Neural progenitor cell (in vitro differentiated cells): ENCODE data around the gene SGO2. TPM values are rescaled to one million over a fixed set of nuclear protein-coding genes. Genes with fewer than 3 reads are reported as not detected.

ENCODE experiments used
- DNase-seq: peaks from one replicate; pipeline ENCODE4 v3.0.0-alpha.2; 2016; ENCODE audit warnings: low spot score
- H2AFZ ChIP-seq: fragments of 200-600 bp; sonication (generic); replicated peaks from 2 replicates; pipeline ENCODE4 v1.6.1; 2016; ENCODE audit warnings: antibody characterized with exemption
- H3F3A ChIP-seq: fragments of 200-600 bp; sonication (generic); 2 replicates; pipeline ENCODE4 v1.6.1; 2016; ENCODE audit warnings: antibody characterized with exemption, low read depth
- H3K27ac ChIP-seq: fragments of 200-600 bp; sonication (generic); 2 replicates; pipeline ENCODE4 v1.5.1; 2016; ENCODE audit warnings: mild to moderate bottlenecking
- H3K27me3 ChIP-seq: fragments of 200-600 bp; sonication (generic); 2 replicates; pipeline ENCODE4 v1.6.1; 2016; ENCODE audit warnings: mild to moderate bottlenecking, moderate library complexity
- H3K36me3 ChIP-seq: fragments of 200-600 bp; sonication (generic); 2 replicates; pipeline ENCODE4 v1.5.1; 2016
- H3K4me1 ChIP-seq: fragments of 200-600 bp; sonication (generic); 2 replicates; pipeline ENCODE4 v1.6.1; 2016; ENCODE audit warnings: mixed run types
- H3K4me2 ChIP-seq: fragments of 200-600 bp; sonication (generic); 2 replicates; pipeline ENCODE4 v1.6.1; 2016
- H3K4me3 ChIP-seq: fragments of 200-600 bp; sonication (generic); 2 replicates; pipeline ENCODE4 v1.5.1; 2016
- H3K79me2 ChIP-seq: fragments of 200-600 bp; sonication (generic); 2 replicates; pipeline ENCODE4 v1.6.1; 2016; ENCODE audit warnings: low read depth
- H3K9ac ChIP-seq: fragments of 200-600 bp; sonication (generic); 2 replicates; pipeline ENCODE4 v1.6.1; 2016
- H3K9me3 ChIP-seq: fragments of 200-600 bp; sonication (generic); 2 replicates; pipeline ENCODE4 v1.5.1; 2016; ENCODE audit warnings: low read depth
- H4K20me1 ChIP-seq: fragments of 200-600 bp; sonication (generic); 2 replicates; pipeline ENCODE4 v1.6.1; 2016; ENCODE audit warnings: low read depth
- H3K27ac Mint-ChIP-seq: 3 replicates; pipeline ENCODE4 v1.8.0; 2021; ENCODE audit warnings: mixed read lengths
- H3K27me3 Mint-ChIP-seq: 2 replicates; pipeline ENCODE4 v1.8.0; 2022; ENCODE audit warnings: low read depth, mild to moderate bottlenecking, inconsistent platforms, moderate library complexity, mixed read lengths; ENCODE audit not compliant: insufficient read depth
- H3K36me3 Mint-ChIP-seq: 3 replicates; pipeline ENCODE4 v1.8.0; 2021; ENCODE audit warnings: mixed read lengths
- H3K4me1 Mint-ChIP-seq: 3 replicates; pipeline ENCODE4 v1.8.0; 2021; ENCODE audit warnings: mixed read lengths
- H3K4me3 Mint-ChIP-seq: 3 replicates; pipeline ENCODE4 v1.8.0; 2021; ENCODE audit warnings: mild to moderate bottlenecking, moderate library complexity, mixed read lengths
- H3K9me3 Mint-ChIP-seq: 3 replicates; pipeline ENCODE4 v1.8.0; 2020; ENCODE audit warnings: mixed read lengths
- CTCF ChIP-seq: fragments of 200-600 bp; sonication (generic); IDR thresholded peaks from 2 replicates; pipeline ENCODE4 v1.5.1; 2017; ENCODE audit warnings: antibody characterized with exemption, mild to moderate bottlenecking
- EZH2 ChIP-seq: fragments of 200-600 bp; sonication (generic); IDR thresholded peaks from 2 replicates; pipeline ENCODE4 v1.6.1; 2017; ENCODE audit warnings: antibody characterized with exemption, mild to moderate bottlenecking, moderate library complexity
- EZH2phosphoT487 ChIP-seq: fragments of 200-600 bp; sonication (generic); IDR thresholded peaks from 2 replicates; pipeline ENCODE4 v1.6.1; 2017; ENCODE audit warnings: antibody characterized with exemption
- total RNA-seq: library from RNA; depleted of rRNA; stranded (reverse); fragments of >200 nt; gene quantifications from 2 replicates; pipeline ENCODE4 v1.2.3, GENCODE V29; 2015; ENCODE audit warnings: low replicate concordance

SGO2 gene
- total RNA-seq, 1 donor from 2014 or later: 83.8 TPM

GRCh38 chr2:200584639-200585038 lies 58.6 kb downstream of the SGO2 start:
- Histone ChIP-seq H3K9ac (no peak overlapping the region), H2AFZ (no peak overlapping the region), H3K79me2 (no peaks in the 10 kb centered on the region), H3K4me3 (no peak overlapping the region), H3K4me1 (peaks cover 10% of the 10 kb centered on the region), H3K27ac (no peak overlapping the region), H3K4me2 (peak overlapping the region; percentile 93), H4K20me1 (no peaks in the 10 kb centered on the region), H3K9me3 (no peaks in the 10 kb centered on the region), H3K36me3 (no peaks in the 10 kb centered on the region), H3K27me3 (peaks cover 10% of the 10 kb centered on the region), H3F3A (peaks cover 25% of the 10 kb centered on the region)
- Mint-ChIP-seq H3K9me3 (no peaks in the 10 kb centered on the region), H3K27me3 (peaks cover 11% of the 10 kb centered on the region), H3K36me3 (peaks cover 4% of the 10 kb centered on the region), H3K4me1 (peaks cover 6% of the 10 kb centered on the region), H3K27ac (no peak overlapping the region), H3K4me3 (peak overlapping the region; percentile 30)
- TF ChIP-seq EZH2: no peak
- TF ChIP-seq CTCF: no peak
- no peak for TF ChIP-seq EZH2phosphoT487
- no peak for DNase-seq

- Histone ChIP-seq H4K20me1 (no peaks in the 10 kb centered on the region), H3K4me3 (peak overlapping the region; percentile 62), H3K9me3 (no peaks in the 10 kb centered on the region), H3K9ac (no peak overlapping the region), H3F3A (peaks cover 25% of the 10 kb centered on the region), H3K36me3 (no peaks in the 10 kb centered on the region), H2AFZ (peak overlapping the region; percentile 95), H3K4me2 (peak overlapping the region; percentile 93), H3K27me3 (peaks cover 10% of the 10 kb centered on the region), H3K79me2 (no peaks in the 10 kb centered on the region), H3K27ac (no peak overlapping the region), H3K4me1 (peaks cover 10% of the 10 kb centered on the region)
- Mint-ChIP-seq H3K4me1 (peaks cover 6% of the 10 kb centered on the region), H3K27ac (no peak overlapping the region), H3K36me3 (peaks cover 4% of the 10 kb centered on the region), H3K4me3 (peak overlapping the region; percentile 81), H3K27me3 (peaks cover 11% of the 10 kb centered on the region), H3K9me3 (no peaks in the 10 kb centered on the region)
- TF ChIP-seq CTCF (no peak), EZH2 (no peak), EZH2phosphoT487 (no peak)
- DNase-seq: no peak
Observed at GRCh38 chr2:200585340-200585729, 59.3 kb downstream of the SGO2 start.

DNA sequence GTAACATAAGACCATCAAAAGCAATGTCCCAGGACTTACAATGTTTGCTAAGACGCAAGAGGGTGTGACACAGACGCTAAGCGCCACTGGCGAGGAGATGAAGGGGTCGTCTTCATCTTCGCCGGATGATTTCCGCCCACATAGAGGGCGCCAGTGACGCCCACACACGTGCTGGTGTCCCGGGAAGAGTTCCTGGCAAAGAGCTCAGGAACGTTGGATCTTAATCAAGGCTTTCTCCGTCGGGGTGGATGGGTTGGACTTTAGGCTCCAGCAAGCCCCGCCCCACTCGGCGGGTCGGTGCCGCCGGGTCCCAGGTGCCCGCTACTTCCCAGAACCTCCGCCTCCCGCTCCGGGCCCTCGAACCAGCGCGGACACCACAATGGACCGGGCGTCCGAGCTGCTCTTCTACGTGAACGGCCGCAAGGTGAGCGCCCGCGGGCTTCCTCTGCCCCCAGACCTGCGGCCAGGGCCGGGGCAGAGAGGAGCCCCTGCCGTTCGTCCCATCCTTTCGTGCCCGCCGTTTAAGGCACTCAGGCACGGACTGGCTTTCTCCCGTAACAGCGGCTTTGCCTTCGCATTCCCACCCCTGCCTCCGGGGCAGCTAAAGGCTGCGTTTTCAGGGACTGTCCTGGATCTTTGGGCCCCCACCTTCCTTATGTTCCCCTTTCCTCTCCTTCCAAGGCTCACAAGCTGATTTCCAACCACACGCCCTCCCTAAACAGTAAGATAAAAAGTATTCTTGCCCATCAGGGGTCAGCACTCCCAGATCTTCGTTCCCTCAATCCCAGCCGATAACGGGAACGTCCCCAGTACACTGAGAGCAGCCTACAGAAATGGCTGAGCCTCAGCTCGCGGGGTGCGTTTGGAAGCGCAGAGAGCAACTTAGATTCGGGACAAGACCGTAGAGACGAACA lies 60.0 kb downstream of the SGO2 start, which contains the start of gene AOX1:
AOX1 (plus strand) TSS at position 285 of the 914 bp plus-strand sequence; CDS start at position 380, 95 bp downstream.
- Histone ChIP-seq H3K4me1 (peaks cover 10% of the 10 kb centered on the region), H2AFZ (peak within 1 kb of the TSS; percentile 95), H3K36me3 (no peaks in the 10 kb centered on the region), H3K4me3 (peak within 1 kb of the TSS; percentile 62), H3F3A (peaks cover 25% of the 10 kb centered on the region), H3K9ac (peak within 1 kb of the TSS; percentile 7), H4K20me1 (no peaks in the 10 kb centered on the region), H3K4me2 (peak within 1 kb of the TSS; percentile 93), H3K27ac (no peak within 1 kb of the TSS), H3K27me3 (peaks cover 10% of the 10 kb centered on the region), H3K9me3 (no peaks in the 10 kb centered on the region), H3K79me2 (no peaks in the 10 kb centered on the region)
- peak within 1 kb of the TSS; percentile 81 for H3K4me3 Mint-ChIP-seq
- peaks cover 4% of the 10 kb centered on the region for H3K36me3 Mint-ChIP-seq
- peak; percentile 86 for DNase-seq
- H3K4me1 Mint-ChIP-seq: peaks cover 6% of the 10 kb centered on the region
- no peak within 1 kb of the TSS for H3K27ac Mint-ChIP-seq
- no peaks in the 10 kb centered on the region for H3K9me3 Mint-ChIP-seq
- peak; percentile 37 for TF ChIP-seq CTCF
- no peak for TF ChIP-seq EZH2phosphoT487
- H3K27me3 Mint-ChIP-seq: peaks cover 11% of the 10 kb centered on the region
